ENCODE results near the gene CTNNA2.

DNA sequence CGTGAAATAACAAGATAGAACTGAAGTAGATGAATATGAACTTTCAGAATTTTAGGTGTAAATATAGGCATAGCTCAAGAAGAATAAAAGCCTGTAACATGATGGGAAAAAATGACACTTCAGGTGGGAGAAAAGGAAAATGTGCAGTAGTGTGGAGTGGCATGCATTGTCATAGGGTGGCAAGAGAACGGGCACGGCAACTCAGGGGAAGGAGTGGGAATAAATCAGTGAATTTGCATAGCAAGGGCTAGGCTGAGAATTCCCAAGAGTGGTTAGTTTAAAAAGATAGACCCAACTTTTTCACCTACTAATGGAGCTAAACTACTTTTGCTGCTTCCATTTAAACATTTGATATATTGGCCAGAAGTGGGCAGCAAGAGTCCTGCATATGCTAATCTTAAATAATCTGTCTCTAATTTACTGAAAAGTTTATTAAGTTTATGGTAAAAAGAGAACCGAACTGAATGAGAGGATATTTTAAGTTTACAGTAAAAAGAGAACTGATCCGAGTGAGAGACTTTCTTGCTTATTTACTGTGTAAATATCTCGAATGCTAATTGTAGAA, 228.1 kb downstream of the CTNNA2 start:
- TF ChIP-seq, protein P1, sequence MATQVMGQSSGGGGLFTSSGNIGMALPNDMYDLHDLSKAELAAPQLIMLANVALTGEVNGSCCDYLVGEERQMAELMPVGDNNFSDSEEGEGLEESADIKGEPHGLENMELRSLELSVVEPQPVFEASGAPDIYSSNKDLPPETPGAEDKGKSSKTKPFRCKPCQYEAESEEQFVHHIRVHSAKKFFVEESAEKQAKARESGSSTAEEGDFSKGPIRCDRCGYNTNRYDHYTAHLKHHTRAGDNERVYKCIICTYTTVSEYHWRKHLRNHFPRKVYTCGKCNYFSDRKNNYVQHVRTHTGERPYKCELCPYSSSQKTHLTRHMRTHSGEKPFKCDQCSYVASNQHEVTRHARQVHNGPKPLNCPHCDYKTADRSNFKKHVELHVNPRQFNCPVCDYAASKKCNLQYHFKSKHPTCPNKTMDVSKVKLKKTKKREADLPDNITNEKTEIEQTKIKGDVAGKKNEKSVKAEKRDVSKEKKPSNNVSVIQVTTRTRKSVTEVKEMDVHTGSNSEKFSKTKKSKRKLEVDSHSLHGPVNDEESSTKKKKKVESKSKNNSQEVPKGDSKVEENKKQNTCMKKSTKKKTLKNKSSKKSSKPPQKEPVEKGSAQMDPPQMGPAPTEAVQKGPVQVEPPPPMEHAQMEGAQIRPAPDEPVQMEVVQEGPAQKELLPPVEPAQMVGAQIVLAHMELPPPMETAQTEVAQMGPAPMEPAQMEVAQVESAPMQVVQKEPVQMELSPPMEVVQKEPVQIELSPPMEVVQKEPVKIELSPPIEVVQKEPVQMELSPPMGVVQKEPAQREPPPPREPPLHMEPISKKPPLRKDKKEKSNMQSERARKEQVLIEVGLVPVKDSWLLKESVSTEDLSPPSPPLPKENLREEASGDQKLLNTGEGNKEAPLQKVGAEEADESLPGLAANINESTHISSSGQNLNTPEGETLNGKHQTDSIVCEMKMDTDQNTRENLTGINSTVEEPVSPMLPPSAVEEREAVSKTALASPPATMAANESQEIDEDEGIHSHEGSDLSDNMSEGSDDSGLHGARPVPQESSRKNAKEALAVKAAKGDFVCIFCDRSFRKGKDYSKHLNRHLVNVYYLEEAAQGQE (IDR thresholded peaks at IDR 0.05; ENCODE audit: low read depth) = no peak
- TF ChIP-seq, protein P2, sequence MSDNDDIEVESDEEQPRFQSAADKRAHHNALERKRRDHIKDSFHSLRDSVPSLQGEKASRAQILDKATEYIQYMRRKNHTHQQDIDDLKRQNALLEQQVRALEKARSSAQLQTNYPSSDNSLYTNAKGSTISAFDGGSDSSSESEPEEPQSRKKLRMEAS (IDR thresholded peaks at IDR 0.05) = no peak
- TF ChIP-seq CREB1 (IDR thresholded peaks at IDR 0.05; ENCODE audit: low read depth) = no peak
- no peak for TF ChIP-seq TAF1 (IDR thresholded peaks at IDR 0.05; ENCODE audit: low read depth)
- no peak for TF ChIP-seq YY1 (IDR thresholded peaks at IDR 0.05; ENCODE audit: low read depth)
- TF ChIP-seq CEBPB (IDR thresholded peaks at IDR 0.05) = no peak
- no peak for TF ChIP-seq EP300 (IDR thresholded peaks at IDR 0.05; ENCODE audit: borderline replicate concordance)
- TF ChIP-seq TEAD4 (IDR thresholded peaks at IDR 0.05) = no peak
- no peak for TF ChIP-seq TCF12 (IDR thresholded peaks at IDR 0.05; ENCODE audit: low read depth)
